Middle frontal gyrus (tissue), 1 donor: ENCODE measurements around the gene RFTN1.

Experiments
- DNase-seq: peaks from one replicate; pipeline ENCODE4 v3.0.0-alpha.2; 2015; ENCODE audit warnings: low spot score; ENCODE audit errors: extremely low spot score

The RFTN1 gene

GRCh38 chr3:16439163-16439847 is 74.2 kb downstream of the RFTN1 start:
- DNase-seq = no peak

GRCh38 chr3:16437640-16438039 is 75.9 kb downstream of the RFTN1 start:
- no peak for DNase-seq

- DNase-seq = no peak
These were observed 79.8 kb downstream of the RFTN1 start for GRCh38 chr3:16433701-16434151.

DNA sequence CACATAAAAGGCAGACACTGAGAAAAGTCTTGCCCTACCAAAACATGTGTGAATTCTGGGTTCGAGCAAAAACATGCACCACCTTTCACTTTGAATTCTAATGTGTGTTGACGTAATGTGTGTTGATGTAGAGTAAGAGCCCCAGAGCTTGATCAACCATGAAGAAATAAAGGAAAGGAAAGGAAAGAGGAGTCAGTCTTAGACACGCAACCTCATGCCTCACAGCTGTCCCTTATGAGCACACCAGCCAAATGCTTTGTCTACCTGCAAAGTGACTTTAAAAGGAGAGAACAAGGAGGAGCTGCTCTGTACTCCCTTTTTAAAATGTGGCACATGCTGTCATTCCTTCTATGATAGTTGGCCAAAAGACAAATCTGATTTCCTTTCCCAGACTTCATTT is 80.8 kb downstream of the RFTN1 start:
- DNase-seq = no peak

GRCh38 chr3:16430717-16431630 is 82.5 kb downstream of the RFTN1 start:
- DNase-seq = no peak

DNA sequence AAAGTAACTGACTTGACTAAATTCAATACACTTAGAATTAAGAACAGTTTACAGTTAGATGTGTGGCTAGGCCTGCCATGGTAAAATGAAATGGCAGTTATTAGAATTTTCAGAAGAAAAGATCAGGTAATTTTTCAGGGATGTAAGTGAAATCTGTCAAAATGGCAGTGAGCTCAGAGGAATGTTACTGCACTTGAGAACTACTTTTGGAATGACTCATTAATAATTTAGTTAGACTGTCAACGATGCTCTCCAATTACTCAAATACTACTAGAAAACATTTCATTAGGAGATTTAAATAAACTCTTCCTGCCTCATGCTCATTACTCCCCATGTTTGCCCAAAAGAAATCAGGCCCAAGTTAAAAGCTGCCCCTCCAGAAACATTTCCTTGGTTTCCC is 84.4 kb downstream of the RFTN1 start:
- no peak for DNase-seq

DNA sequence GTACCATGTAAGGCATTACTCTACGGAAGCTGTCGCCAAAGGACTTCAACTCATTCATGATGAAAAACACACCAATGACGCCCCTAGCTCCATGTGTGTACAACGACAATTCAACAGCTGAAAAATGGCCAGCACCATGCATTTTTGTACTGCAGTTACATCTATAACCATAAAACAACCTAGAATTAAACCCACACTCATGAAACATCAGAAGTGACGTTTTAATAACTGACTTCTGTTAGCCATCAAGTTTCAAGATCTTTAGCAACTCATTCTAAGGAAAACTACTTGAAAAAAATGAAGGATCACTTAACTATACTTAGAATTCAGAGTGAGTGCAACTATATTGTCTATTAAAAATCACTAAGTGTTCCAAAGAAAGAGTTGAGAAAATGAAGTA is 84.9 kb downstream of the RFTN1 start:
- DNase-seq = no peak

- DNase-seq = no peak
These were observed 86.2 kb downstream of the RFTN1 start for GRCh38 chr3:16427103-16427965.

- DNase-seq = no peak
These were observed 86.8 kb downstream of the RFTN1 start for GRCh38 chr3:16426665-16427064.

GRCh38 chr3:16426029-16426400 is 87.5 kb downstream of the RFTN1 start:
- DNase-seq = no peak

- no peak for DNase-seq
These were observed 88.0 kb downstream of the RFTN1 start for GRCh38 chr3:16425398-16426028.

DNA sequence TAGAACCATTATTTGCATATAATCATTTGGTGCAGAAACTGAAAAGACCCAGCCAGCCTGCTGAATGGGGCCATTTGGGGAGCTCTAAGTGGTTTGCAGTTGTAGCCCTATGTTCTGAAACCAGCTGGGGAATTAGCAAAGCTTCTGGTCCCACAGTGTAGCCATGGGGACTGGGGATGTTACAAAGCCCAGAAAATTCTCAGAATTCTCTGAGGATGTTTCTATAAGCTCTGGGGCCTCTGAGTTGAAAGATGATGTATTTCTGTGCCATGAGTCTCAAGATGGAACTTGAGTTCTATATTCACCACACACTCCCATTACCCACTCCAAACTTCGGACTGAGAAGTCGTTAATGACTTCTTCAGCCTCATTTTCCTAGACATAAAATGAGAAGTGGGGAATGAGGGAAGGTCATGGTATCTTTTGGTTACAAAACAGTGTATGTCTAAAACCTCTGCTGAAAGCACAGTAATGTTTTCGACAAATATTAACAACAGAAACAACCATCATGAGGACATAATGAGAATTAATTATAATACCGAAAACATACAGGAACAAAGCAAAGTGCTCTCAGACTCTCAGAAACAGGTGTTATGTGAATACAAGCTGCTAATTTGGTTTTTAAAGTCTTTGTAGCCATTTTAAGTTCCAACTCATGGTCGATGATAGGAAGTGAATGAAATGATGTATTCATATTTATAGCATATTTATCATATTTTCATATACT is 89.4 kb downstream of the RFTN1 start:
- DNase-seq = no peak

- no peak for DNase-seq
These were observed 90.2 kb downstream of the RFTN1 start for GRCh38 chr3:16423298-16423697.

GRCh38 chr3:16419640-16420241 is 93.8 kb downstream of the RFTN1 start:
- no peak for DNase-seq

DNA sequence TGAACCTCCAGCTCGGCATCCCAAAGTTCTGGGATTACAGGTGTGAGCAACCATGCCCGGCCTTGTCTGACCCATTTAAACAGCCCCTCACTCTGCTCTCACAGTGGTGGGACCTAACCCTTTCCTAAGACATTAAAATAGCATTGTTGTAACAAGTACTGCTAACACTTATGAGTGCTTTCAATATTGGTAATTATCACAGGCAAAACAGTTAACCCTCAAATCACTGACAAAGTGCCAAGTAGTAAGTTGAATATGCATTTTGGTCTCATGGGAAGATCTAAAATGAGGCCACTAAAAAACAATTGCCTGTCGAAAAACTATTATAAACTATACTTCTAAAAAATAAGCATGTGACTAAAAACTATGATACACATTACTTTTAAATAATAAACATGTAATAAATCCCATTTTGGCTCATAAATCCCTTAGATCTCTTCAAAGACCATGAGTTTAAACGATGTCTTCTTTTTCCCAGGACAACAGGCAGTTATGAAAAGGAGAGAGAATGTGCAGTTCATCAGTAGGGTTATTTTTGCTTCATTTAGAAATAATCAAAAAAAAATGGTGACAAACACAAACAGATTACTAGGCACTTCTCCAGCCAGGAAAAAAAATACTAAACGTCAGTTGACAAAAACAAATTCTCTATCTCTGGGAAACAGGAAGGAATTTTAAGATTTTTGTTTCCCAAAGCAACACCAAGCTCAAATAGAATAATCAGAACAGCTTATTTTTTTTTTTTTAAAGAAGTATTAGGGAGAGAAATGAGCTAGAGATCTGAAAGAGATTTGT is 95.4 kb downstream of the RFTN1 start:
- no peak for DNase-seq

- DNase-seq = no peak
These were observed 97.5 kb downstream of the RFTN1 start for GRCh38 chr3:16415911-16416476.

DNA sequence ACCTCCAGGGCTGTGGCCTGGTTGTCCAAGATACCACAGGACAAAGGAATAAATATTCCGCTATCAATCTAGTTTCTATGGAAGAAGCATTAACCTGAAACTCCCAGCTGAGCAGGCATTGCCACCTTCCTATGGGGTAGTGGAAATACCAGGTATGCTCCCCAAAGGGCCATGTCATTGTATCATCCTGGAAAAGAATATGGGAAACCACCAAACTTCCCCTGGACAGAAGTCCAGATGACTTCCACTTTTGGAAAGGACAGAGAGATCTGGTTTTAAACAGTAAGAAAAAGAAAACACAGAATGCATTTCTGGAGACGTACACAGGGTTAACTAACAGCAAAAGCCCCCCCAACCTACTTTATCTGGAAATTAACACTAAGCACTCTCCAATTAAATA is 100.2 kb downstream of the RFTN1 start:
- no peak for DNase-seq

GRCh38 chr3:16412192-16412800 is 101.2 kb downstream of the RFTN1 start:
- no peak for DNase-seq

DNA sequence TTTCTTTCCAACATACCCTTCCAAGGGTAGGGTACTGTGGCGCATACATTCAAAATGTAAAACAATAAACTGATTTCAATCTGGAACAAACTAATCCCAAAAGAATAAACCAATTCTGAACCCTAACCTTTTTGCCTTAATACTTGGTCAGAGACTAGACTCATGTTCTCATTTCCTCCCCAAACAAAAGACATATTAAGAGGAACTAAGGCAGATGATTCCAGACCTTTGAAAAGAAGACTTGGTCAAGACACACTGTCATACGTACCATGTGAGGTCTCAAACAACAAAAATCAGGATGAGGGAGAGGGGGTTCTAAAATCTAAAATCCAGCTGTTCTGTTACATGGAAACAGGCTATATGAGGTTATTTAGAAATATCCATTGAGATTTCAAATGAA is 102.1 kb downstream of the RFTN1 start:
- no peak for DNase-seq
